OCI-LY1 (cell line): ENCODE results near the gene MAP1A.
"Not testable (repeated sequence)": the region's sequence is repeated elsewhere in the genome, so short reads cannot be mapped to it uniquely, and the experiment has no call there.

ENCODE experiments used
- H2AFZ ChIP-seq: fragments of 200-600 bp; sonication (generic), shearing (Covaris generic); 2 replicates; pipeline ENCODE4 v1.6.0; 2014; ENCODE audit warnings: antibody characterized with exemption, mild to moderate bottlenecking, low read length
- H3F3A ChIP-seq: fragments of 200-600 bp; sonication (generic), shearing (Covaris generic); 2 replicates; pipeline ENCODE4 v1.6.0; 2014; ENCODE audit warnings: mild to moderate bottlenecking, antibody characterized with exemption, low read length, moderate library complexity; ENCODE audit not compliant: insufficient read depth
- H3K27ac ChIP-seq: fragments of 200-600 bp; sonication (generic); 2 replicates; pipeline ENCODE4 v1.5.1; 2014; ENCODE audit warnings: low read length, mixed run types, mild to moderate bottlenecking, low read depth; ENCODE audit not compliant: poor library complexity, severe bottlenecking
- H3K27me3 ChIP-seq: fragments of 200-600 bp; sonication (generic); 2 replicates; pipeline ENCODE4 v1.6.0; 2014; ENCODE audit warnings: antibody characterized with exemption, mild to moderate bottlenecking, low read length, moderate library complexity; ENCODE audit not compliant: insufficient read depth
- H3K36me3 ChIP-seq: fragments of 200-600 bp; sonication (generic); 2 replicates; pipeline ENCODE4 v1.6.1; 2014; ENCODE audit warnings: mild to moderate bottlenecking, antibody characterized with exemption, low read length, moderate library complexity, mixed read lengths; ENCODE audit not compliant: insufficient read depth
- H3K4me1 ChIP-seq: fragments of 200-600 bp; sonication (generic); 2 replicates; pipeline ENCODE4 v1.5.1; 2014; ENCODE audit warnings: mild to moderate bottlenecking, low read length, moderate library complexity; ENCODE audit not compliant: insufficient read depth, severe bottlenecking
- H3K4me2 ChIP-seq: fragments of 200-600 bp; sonication (generic), shearing (Covaris generic); 2 replicates; pipeline ENCODE4 v1.6.1; 2014; ENCODE audit warnings: low read length
- H3K4me3 ChIP-seq: fragments of 200-600 bp; sonication (generic); 2 replicates; pipeline ENCODE4 v1.5.1; 2014; ENCODE audit warnings: low read length, low read depth, mild to moderate bottlenecking, mixed read lengths; ENCODE audit not compliant: poor library complexity, severe bottlenecking
- H3K79me2 ChIP-seq: fragments of 200-600 bp; shearing (Covaris generic); 2 replicates; pipeline ENCODE4 v1.6.1; 2016; ENCODE audit warnings: mixed run types, low read length, mixed read lengths; ENCODE audit not compliant: insufficient read depth
- H3K9ac ChIP-seq: fragments of 200-600 bp; sonication (generic), shearing (Covaris generic); 2 replicates; pipeline ENCODE4 v1.6.1; 2014; ENCODE audit warnings: mild to moderate bottlenecking, low read length, mixed read lengths
- H3K9me2 ChIP-seq: fragments of 200-600 bp; sonication (generic), shearing (Covaris generic); 2 replicates; pipeline ENCODE4 v1.6.1; 2014; ENCODE audit warnings: low read depth, mild to moderate bottlenecking, low read length, mixed read lengths
- H3K9me3 ChIP-seq: fragments of 200-600 bp; shearing (Covaris generic); 2 replicates; pipeline ENCODE4 v1.6.1; 2014; ENCODE audit warnings: low read length, mixed read lengths
- H4K20me1 ChIP-seq: fragments of 200-600 bp; sonication (generic), shearing (Covaris generic); 2 replicates; pipeline ENCODE4 v1.6.0; 2016; ENCODE audit warnings: mild to moderate bottlenecking, low read length; ENCODE audit not compliant: insufficient read depth
- CTCF ChIP-seq: fragments of 200-600 bp; sonication (generic), shearing (Covaris generic); IDR thresholded peaks from 2 replicates; pipeline ENCODE4 v1.5.1; 2017; ENCODE audit warnings: mild to moderate bottlenecking, antibody characterized with exemption, low read length, moderate library complexity, mixed read lengths
- EZH2 ChIP-seq: fragments of 200-600 bp; sonication (generic), shearing (Covaris generic); IDR thresholded peaks from 2 replicates; pipeline ENCODE4 v1.8.0; 2017; ENCODE audit warnings: borderline replicate concordance, mixed run types, mild to moderate bottlenecking, antibody characterized with exemption, low read length, moderate library complexity, mixed read lengths

The MAP1A gene

GRCh38 chr15:43531018-43531670, 13.7 kb downstream of the MAP1A start:
- Histone ChIP-seq H3F3A (no peaks in the 10 kb centered on the region), H3K4me2 (no peak overlapping the region), H3K36me3 (peaks cover 6% of the 10 kb centered on the region; the same call in 1 of the 2 replicates), H2AFZ (no peak overlapping the region), H3K79me2 (no peaks in the 10 kb centered on the region), H3K27me3 (no peaks in the 10 kb centered on the region), H3K9me2 (no peaks in the 10 kb centered on the region), H4K20me1 (no peaks in the 10 kb centered on the region), H3K4me3 (no peak overlapping the region), H3K27ac (no peak overlapping the region), H3K4me1 (no peaks in the 10 kb centered on the region), H3K9me3 (no peaks in the 10 kb centered on the region), H3K9ac (no peak overlapping the region)
- no peak for TF ChIP-seq EZH2
- TF ChIP-seq CTCF, result no peak

GRCh38 chr15:43532826-43533225, 15.4 kb downstream of the MAP1A start:
- H3K79me2 ChIP-seq, H3K9me3 ChIP-seq, H3K27ac ChIP-seq, H2AFZ ChIP-seq, H4K20me1 ChIP-seq, H3K4me2 ChIP-seq, H3K36me3 ChIP-seq, H3K9me2 ChIP-seq, H3K4me1 ChIP-seq, H3F3A ChIP-seq, H3K9ac ChIP-seq, H3K4me3 ChIP-seq, H3K27me3 ChIP-seq: not testable (repeated sequence)

GRCh38 chr15:43534897-43535296, 17.5 kb downstream of the MAP1A start:
- Histone ChIP-seq H3K9me3 (no peaks in the 10 kb centered on the region), H3K27me3 (no peaks in the 10 kb centered on the region), H3K4me3 (no peak overlapping the region), H3K9me2 (no peaks in the 10 kb centered on the region), H3K79me2 (no peaks in the 10 kb centered on the region), H3K4me2 (no peak overlapping the region), H3K9ac (no peak overlapping the region), H3F3A (no peaks in the 10 kb centered on the region), H3K36me3 (peaks cover 6% of the 10 kb centered on the region; the same call in 1 of the 2 replicates), H4K20me1 (no peaks in the 10 kb centered on the region), H3K27ac (no peak overlapping the region), H3K4me1 (no peaks in the 10 kb centered on the region), H2AFZ (no peak overlapping the region)
- TF ChIP-seq EZH2 (no peak), CTCF (no peak)

GRCh38 chr15:43538091-43538490, 20.7 kb downstream of the MAP1A start:
- Histone ChIP-seq H2AFZ (no peak overlapping the region), H3K4me1 (no peaks in the 10 kb centered on the region)

More at GRCh38 chr15:43538091-43538490, 20.7 kb downstream of the MAP1A start:
- Histone ChIP-seq H3K27ac (no peak overlapping the region), H3K9me3 (no peaks in the 10 kb centered on the region), H3K27me3 (no peaks in the 10 kb centered on the region), H4K20me1 (no peaks in the 10 kb centered on the region), H3K9ac (no peak overlapping the region), H3K36me3 (peaks cover 6% of the 10 kb centered on the region; the same call in 1 of the 2 replicates), H3F3A (no peaks in the 10 kb centered on the region), H3K79me2 (no peaks in the 10 kb centered on the region), H3K9me2 (no peaks in the 10 kb centered on the region), H3K4me3 (no peak overlapping the region), H3K4me2 (no peak overlapping the region)
- no peak for TF ChIP-seq EZH2
- TF ChIP-seq CTCF, result no peak
